NOMO-1 treated with dmso at 0.1 percent for 144 hours (cell line): ENCODE results near the gene MALSU1.
"Not testable (repeated sequence)": the region's sequence is repeated elsewhere in the genome, so short reads cannot be mapped to it uniquely, and the experiment has no call there.

Source experiments
- DNase-seq: peaks from one replicate; lab custom pipeline; 2025; ENCODE audit not compliant: unreplicated experiment; lab: John Stamatoyannopoulos, UW

Gene MALSU1

GRCh38 chr7:23285657-23286646 is 13.2 kb upstream of the MALSU1 start:
- no peak for DNase-seq

GRCh38 chr7:23287612-23288011 is 11.5 kb upstream of the MALSU1 start:
- peak; percentile 9 for DNase-seq

DNA sequence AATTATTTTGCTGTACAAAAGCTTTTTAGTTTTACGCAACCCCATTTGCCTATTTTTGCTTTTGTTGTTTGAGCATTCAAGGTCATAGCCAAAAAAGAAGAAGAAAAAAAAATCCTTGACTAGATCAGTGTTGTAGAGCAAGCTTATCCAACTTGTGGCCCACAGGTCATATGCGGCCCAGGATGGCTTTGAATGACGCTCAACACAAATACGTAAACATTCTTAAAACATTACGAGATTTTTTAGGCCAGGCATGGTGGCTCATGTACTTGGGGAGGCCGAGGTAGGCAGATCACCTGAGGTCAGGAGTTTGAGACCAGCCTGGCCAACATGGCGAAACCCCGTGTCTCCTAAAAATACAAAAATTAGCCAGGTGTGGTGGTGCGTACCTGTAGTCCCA is 8.1 kb upstream of the MALSU1 start:
- no peak for DNase-seq

- DNase-seq = no peak
Observed at GRCh38 chr7:23291957-23292560, 7.1 kb upstream of the MALSU1 start.

- DNase-seq = no peak
Observed at GRCh38 chr7:23292623-23293022, 6.5 kb upstream of the MALSU1 start.

DNA sequence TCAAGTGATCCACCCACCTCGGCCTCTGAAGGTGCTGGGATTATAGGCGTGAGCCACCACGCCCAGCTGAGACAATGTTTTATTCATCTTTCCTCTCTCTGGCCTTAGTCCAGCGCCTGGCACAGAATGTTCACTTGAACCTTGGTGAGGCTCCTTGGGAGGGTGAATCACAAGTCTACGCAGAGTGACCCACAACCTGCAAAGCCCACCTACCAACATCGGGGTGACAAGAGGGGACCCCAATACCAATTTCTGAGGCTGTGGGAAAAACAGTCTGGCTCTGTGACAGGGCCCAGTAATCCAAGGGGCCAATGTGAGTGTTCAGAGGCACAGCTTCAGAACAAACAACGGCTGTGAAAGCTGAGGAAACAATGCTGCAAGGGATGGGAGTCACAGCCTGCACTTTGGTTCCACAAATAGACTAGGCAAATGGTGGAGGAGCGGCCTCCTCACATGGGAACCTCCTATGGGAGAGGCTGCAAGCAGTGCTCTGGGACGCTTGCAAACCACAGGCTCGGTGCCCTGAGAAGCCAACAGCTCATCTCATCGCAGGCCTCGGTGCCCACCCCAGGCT is 5.6 kb upstream of the MALSU1 start:
- DNase-seq = no peak

- DNase-seq = peak; percentile 41
Observed at GRCh38 chr7:23294549-23295400, 4.4 kb upstream of the MALSU1 start.

DNA sequence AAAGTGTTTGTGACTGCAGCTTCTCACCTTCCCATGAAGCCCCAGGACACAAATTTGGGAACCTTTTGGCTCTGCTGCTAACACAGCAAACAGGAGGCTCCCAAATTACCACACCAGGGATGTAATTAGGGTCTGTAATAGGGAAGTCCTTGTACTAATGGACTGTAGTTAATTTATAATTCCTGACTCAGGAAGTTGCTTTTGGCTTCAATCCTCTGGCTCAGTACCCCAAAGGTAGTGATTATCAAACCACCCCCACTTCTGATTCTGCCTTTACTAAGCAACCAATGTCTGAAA is 3.8 kb upstream of the MALSU1 start:
- no peak for DNase-seq

GRCh38 chr7:23298141-23298881 is 828 bp upstream of the MALSU1 start:
- no peak for DNase-seq

GRCh38 chr7:23299770-23300300 is 696 bp downstream of the MALSU1 start:
- DNase-seq = no peak

DNA sequence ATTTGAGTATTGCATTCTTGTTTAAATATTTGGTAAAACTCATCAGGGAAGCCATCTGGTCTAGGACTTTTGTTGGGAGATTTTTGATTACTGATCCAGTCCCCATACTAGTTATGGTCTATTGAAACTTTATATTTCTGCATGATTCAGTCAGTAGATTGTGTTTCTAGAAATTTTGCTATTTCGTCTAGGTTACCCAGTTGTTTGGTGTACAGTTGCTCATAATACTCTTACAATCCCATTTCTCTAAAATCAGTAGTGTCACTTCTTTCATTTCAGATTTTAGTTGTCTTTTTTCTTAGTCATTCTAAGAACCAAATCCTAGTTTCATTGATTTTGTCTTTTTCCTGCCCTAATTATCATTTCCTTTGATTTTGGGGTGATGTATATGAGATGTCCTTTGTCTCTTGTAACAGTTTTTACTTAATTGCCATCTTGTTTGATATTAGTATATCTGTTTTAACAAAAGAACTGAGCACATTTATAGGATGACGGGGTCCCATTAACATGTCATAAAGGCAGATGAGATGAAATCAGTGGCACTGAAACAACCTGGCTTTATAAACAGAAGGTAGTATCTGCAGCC is 7.9 kb downstream of the MALSU1 start:
- no peak for DNase-seq

DNA sequence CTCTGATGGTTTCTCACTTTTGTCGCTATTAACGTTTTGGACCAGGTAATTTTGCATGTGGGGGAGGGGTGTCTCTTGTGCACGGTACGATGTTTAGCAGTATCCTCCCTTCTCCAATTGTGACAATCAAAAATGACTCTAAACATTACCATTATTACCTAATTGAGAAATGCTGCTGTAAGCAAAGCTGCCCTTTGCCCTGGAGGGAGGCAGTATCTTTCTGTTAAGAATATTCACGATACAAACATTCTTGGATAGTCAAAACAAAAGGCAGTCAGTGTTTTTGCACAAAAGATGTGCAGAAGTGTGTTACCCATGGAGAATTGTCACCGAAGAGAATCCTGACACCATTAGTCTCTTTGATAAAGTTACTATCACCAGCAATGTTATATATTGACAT is 9.6 kb downstream of the MALSU1 start:
- no peak for DNase-seq

- not testable (repeated sequence) for DNase-seq
Observed at GRCh38 chr7:23312141-23312540, 13.0 kb downstream of the MALSU1 start.

DNA sequence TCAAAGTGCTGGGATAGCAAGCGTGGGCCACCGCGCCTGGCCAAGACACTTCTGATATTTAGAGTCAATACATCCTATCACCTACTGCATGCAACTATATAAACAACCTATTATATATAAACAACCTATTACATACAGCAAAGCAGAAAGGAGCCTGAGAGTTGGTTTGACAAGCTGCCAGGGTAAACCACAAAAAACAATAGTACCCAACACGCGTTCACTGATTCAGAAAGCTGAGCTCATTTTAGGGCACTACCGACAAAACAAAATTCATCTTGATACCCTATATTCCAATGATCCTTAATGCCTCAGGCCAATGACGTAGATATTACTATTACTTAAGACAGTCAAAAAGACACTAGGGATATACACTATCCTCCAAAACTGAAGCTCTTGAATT is 16.2 kb downstream of the MALSU1 start:
- DNase-seq = no peak

GRCh38 chr7:23331132-23331531 is 32.0 kb downstream of the MALSU1 start:
- no peak for DNase-seq

GRCh38 chr7:23332193-23332592 is 33.1 kb downstream of the MALSU1 start:
- no peak for DNase-seq

- no peak for DNase-seq
Observed at GRCh38 chr7:23332910-23333612, 33.9 kb downstream of the MALSU1 start.

DNA sequence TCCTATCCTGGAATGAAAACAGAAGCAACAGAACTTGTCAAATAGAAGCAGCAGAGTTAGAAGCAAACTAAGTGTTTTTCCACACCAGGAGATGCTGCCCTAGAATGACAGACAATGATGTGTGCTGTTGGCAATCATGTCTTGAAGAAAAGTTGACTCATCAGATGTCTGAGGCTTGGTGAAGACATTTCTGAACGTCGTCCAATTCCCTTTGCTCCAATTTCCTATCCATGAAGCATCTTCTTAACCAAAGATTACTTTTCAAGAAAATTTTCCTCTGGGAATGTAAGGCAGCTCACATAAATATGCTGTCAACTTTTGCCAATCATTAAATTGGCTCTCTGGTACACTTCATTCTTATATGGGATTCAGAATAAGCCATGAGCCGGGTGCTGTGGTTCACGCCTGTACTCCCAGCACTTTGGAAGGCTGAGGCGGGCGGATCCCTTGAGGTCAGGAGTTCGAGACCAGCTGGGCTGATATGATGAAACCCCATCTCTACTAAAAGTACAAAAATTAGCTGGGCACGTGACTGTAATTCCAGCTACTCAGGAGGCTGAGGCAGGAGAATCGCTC is 34.6 kb downstream of the MALSU1 start:
- DNase-seq = no peak

DNA sequence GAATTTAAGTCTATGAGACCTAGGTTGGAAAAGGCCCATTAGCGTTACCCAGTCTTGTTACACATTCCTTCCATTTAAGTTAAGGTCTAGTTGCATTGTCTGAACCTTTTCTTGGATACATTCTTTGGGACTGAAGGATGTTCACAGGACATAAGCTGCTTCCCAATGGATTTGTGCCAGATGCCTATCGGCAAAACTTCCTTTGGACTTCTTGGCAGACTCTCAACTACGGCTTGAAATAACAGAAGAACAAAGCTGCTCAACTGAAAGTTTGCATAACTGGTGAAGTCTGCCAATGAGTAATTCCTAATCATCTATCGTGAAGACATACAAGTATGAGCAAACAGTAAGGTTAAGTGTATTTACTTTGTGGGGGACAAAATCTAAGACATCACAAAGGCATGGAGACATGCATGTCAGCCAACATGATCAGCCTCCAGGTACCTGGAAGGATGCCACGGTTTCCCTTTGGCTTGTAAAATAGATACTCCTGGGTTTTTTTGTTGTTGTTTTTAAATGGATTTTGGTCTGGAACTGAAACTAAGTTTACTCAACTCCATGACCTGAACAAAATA is 35.4 kb downstream of the MALSU1 start:
- DNase-seq = no peak
